ENCODE measurements around the gene ATCAY.

DNA sequence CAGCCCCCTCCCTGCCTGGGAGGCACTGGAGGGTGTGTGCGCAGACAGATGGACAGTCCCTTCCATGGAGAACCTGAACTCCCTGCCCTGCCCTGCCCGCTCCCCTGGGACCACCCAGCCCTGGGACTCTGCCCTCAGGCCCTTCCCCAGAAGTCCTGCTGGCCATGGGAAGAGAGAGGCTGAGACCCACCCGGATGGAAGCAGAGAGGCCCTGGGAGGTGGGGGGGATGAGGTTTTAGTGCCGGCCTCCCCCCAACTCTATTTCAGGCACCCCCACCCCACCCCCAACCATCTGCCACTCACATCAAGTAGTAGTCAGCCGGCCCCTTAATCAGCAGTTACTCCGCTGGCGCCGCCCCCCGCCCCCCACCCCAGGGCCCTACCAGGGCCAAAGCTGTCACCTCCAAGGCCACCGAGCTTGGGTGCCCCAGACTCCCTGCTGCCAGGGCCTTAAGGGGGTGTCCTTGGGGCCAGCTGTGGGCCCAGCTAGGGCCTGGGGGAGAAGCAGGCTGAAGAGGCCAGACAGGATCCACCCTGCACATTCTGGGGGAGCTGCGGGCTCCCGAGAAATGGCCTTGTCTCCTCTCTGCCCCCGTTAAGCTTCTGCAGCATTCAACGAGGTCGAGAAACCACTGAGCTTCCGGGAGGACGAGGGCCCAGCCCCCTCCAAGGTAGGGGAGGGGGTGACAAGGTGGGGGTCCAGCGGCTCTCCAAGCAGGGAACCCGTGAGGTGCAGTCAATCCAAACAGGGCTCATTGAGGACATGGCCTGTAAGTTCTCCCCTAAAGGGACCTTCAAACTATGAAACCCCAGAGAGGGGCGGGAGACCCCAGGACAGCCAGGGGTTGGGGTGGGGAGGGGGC, 69.7 kb downstream of the ATCAY start:
- TF ChIP-seq, protein P1, sequence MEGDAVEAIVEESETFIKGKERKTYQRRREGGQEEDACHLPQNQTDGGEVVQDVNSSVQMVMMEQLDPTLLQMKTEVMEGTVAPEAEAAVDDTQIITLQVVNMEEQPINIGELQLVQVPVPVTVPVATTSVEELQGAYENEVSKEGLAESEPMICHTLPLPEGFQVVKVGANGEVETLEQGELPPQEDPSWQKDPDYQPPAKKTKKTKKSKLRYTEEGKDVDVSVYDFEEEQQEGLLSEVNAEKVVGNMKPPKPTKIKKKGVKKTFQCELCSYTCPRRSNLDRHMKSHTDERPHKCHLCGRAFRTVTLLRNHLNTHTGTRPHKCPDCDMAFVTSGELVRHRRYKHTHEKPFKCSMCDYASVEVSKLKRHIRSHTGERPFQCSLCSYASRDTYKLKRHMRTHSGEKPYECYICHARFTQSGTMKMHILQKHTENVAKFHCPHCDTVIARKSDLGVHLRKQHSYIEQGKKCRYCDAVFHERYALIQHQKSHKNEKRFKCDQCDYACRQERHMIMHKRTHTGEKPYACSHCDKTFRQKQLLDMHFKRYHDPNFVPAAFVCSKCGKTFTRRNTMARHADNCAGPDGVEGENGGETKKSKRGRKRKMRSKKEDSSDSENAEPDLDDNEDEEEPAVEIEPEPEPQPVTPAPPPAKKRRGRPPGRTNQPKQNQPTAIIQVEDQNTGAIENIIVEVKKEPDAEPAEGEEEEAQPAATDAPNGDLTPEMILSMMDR (IDR thresholded peaks at IDR 0.05; ENCODE audit: low read depth, low read length, poor library complexity, severe bottlenecking): no peak
- no peak for TF ChIP-seq EZH2phosphoT487 (IDR thresholded peaks at IDR 0.05; ENCODE audit: borderline replicate concordance, low read length)

All from DOHH2 (cell line).